PC-3 (cell line): ENCODE data around the gene CACNG1. TPM values are rescaled to one million over a fixed set of nuclear protein-coding genes. Genes with fewer than 3 reads are reported as not detected.

Experiments used
- ATAC-seq: fragments of 200-7000 bp; cut with Tn5 transposase; 2 replicates; pipeline ENCODE4 v1.9.1; 2020; ENCODE audit warnings: mild to moderate bottlenecking, moderate library complexity
- BruUV-seq: library from RNA; stranded (reverse); fragments of 400-500 nt; replicated peaks from 2 replicates; lab custom pipeline; 2021; lab: Mats Ljungman, UMichigan
- CTCF ChIA-PET: fragments of 300-600 bp; sonication (Branson Sonifier 250); formaldehyde crosslinking; loops from one replicate; lab custom pipeline; 2022; ENCODE audit warnings: antibody characterized with exemption; lab: Charles Lee
- POLR2A ChIA-PET: fragments of 300-600 bp; sonication (Branson Sonifier 250); formaldehyde crosslinking; loops from one replicate; lab custom pipeline; 2022; ENCODE audit warnings: antibody characterized with exemption; ENCODE audit not compliant: unreplicated experiment; lab: Charles Lee
- DNase-seq: peaks from one replicate; pipeline ENCODE4 v3.0.0-alpha.2; 2015
- H2AFZ ChIP-seq: fragments of 300-600 bp; sonication (generic); 2 replicates; pipeline ENCODE4 v1.6.0; 2016; ENCODE audit warnings: antibody characterized with exemption, low read length
- H3F3A ChIP-seq: fragments of 300-600 bp; sonication (generic); one replicate; pipeline ENCODE4 v1.6.0; 2017; ENCODE audit warnings: antibody characterized with exemption, low read length, control low read depth, mild to moderate bottlenecking; ENCODE audit not compliant: unreplicated experiment
- H3K27ac ChIP-seq: fragments of 300-600 bp; sonication (generic); 2 replicates; pipeline ENCODE4 v1.5.1; 2016; ENCODE audit warnings: mild to moderate bottlenecking, low read length
- H3K27me3 ChIP-seq: fragments of 300-600 bp; sonication (generic); 2 replicates; pipeline ENCODE4 v1.6.1; 2016; ENCODE audit warnings: low read length, mixed read lengths
- H3K36me3 ChIP-seq: fragments of 300-600 bp; sonication (generic); 2 replicates; pipeline ENCODE4 v1.6.1; 2016; ENCODE audit warnings: low read depth, mixed run types, low read length, mixed read lengths
- H3K4me1 ChIP-seq: fragments of 300-600 bp; sonication (generic); 2 replicates; pipeline ENCODE4 v1.5.1; 2016; ENCODE audit warnings: low read length; ENCODE audit not compliant: insufficient read depth
- H3K4me2 ChIP-seq: fragments of 300-600 bp; sonication (generic); 2 replicates; pipeline ENCODE4 v1.6.0; 2016; ENCODE audit warnings: low read length
- H3K4me3 ChIP-seq: fragments of 300-600 bp; sonication (generic); 2 replicates; pipeline ENCODE4 v1.5.1; 2016; ENCODE audit warnings: mild to moderate bottlenecking, low read length, mixed read lengths
- H3K79me2 ChIP-seq: fragments of 300-600 bp; sonication (generic); 2 replicates; pipeline ENCODE4 v1.6.1; 2017; ENCODE audit warnings: low read length, mixed read lengths
- H3K9ac ChIP-seq: fragments of 300-600 bp; sonication (generic); 2 replicates; pipeline ENCODE4 v1.6.0; 2016; ENCODE audit warnings: mild to moderate bottlenecking, low read length
- H3K9me2 ChIP-seq: fragments of 300-600 bp; sonication (generic); replicated peaks from 2 replicates; pipeline ENCODE4 v1.6.1; 2016; ENCODE audit warnings: mixed run types, low read length, mixed read lengths
- H3K9me3 ChIP-seq: fragments of 300-600 bp; sonication (generic); 2 replicates; pipeline ENCODE4 v1.6.1; 2016; ENCODE audit warnings: low read length, mixed read lengths
- H4K20me1 ChIP-seq: fragments of 300-600 bp; sonication (generic); 2 replicates; pipeline ENCODE4 v1.6.1; 2016; ENCODE audit warnings: low read length, mixed read lengths
- CTCF ChIP-seq: fragments of 300-600 bp; sonication (generic); conservative IDR thresholded peaks from 2 replicates; pipeline ENCODE4 v1.5.1; 2017; ENCODE audit warnings: antibody characterized with exemption, low read depth, mild to moderate bottlenecking, low read length
- EZH2 ChIP-seq: fragments of 300-600 bp; sonication (generic); IDR thresholded peaks from one replicate; pipeline ENCODE4 v1.6.1; 2017; ENCODE audit warnings: antibody characterized with exemption, mild to moderate bottlenecking, low read length; ENCODE audit not compliant: unreplicated experiment
- EZH2phosphoT487 ChIP-seq: fragments of 300-600 bp; sonication (generic); IDR thresholded peaks from 2 replicates; pipeline ENCODE4 v1.6.1; 2018; ENCODE audit warnings: mild to moderate bottlenecking, antibody characterized with exemption, low read length, borderline replicate concordance
- intact Hi-C: fragments of 100-400 bp; cut with micrococcal nuclease; formaldehyde crosslinking; loops from 2 replicates; pipeline ENCODE4 v1.9.0; 2023
- total RNA-seq: library from RNA; depleted of rRNA; stranded (reverse); fragments of >200 nt; gene quantifications from 2 replicates; pipeline ENCODE4 v1.2.3, GENCODE V29; 2014

Gene CACNG1
- total RNA-seq, 1 experiment from 2014 or later: not detected

- TF ChIP-seq EZH2phosphoT487 (no peak), EZH2 (no peak), CTCF (no peak)
- Histone ChIP-seq H3F3A (no peaks in the 10 kb centered on the region), H2AFZ (no peak overlapping the region), H3K36me3 (no peaks in the 10 kb centered on the region), H3K4me1 (no peaks in the 10 kb centered on the region), H3K27me3 (no peaks in the 10 kb centered on the region), H3K9ac (no peak overlapping the region), H4K20me1 (no peaks in the 10 kb centered on the region), H3K27ac (no peak overlapping the region), H3K4me3 (no peak overlapping the region), H3K9me2 (no peaks in the 10 kb centered on the region), H3K4me2 (no peak overlapping the region), H3K9me3 (no peaks in the 10 kb centered on the region), H3K79me2 (no peaks in the 10 kb centered on the region)
- no peak for ATAC-seq
- intact Hi-C loops: no loop called here
- no TSS peak for BruUV-seq
- POLR2A ChIA-PET: no interaction called here
- no peak for DNase-seq
- CTCF ChIA-PET: no interaction called here
Measured at GRCh38 chr17:67021196-67021595, 23.2 kb upstream of the CACNG1 start.

- Histone ChIP-seq H3K79me2 (no peaks in the 10 kb centered on the region), H3F3A (no peaks in the 10 kb centered on the region), H3K4me2 (no peak overlapping the region), H3K27me3 (no peaks in the 10 kb centered on the region), H3K4me3 (no peak overlapping the region), H3K36me3 (no peaks in the 10 kb centered on the region), H3K4me1 (no peaks in the 10 kb centered on the region), H3K9me3 (no peaks in the 10 kb centered on the region), H3K9ac (no peak overlapping the region), H3K9me2 (no peaks in the 10 kb centered on the region), H2AFZ (no peak overlapping the region), H3K27ac (no peak overlapping the region), H4K20me1 (no peaks in the 10 kb centered on the region)
- intact Hi-C loops: no loop called here
- POLR2A ChIA-PET: no interaction called here
- no peak for ATAC-seq
- CTCF ChIA-PET: no interaction called here
- TF ChIP-seq EZH2: no peak
- no peak for TF ChIP-seq CTCF
- no peak for DNase-seq
- no TSS peak for BruUV-seq
Measured at GRCh38 chr17:67021743-67022450, 22.5 kb upstream of the CACNG1 start.

GRCh38 chr17:67022451-67022810 is 21.9 kb upstream of the CACNG1 start:
- ChIA-PET CTCF (no interaction called here), POLR2A (no interaction called here)
- no peaks in the 10 kb centered on the region for H3F3A ChIP-seq

More at GRCh38 chr17:67022451-67022810, 21.9 kb upstream of the CACNG1 start:
- ATAC-seq (no peak), DNase-seq (no peak)
- BruUV-seq: no TSS peak
- no peaks in the 10 kb centered on the region for H3K79me2 ChIP-seq
- H3K4me1 ChIP-seq: no peaks in the 10 kb centered on the region
- H3K27me3 ChIP-seq: no peaks in the 10 kb centered on the region
- H4K20me1 ChIP-seq: no peaks in the 10 kb centered on the region
- intact Hi-C loops: no loop called here
- no peak overlapping the region for H2AFZ ChIP-seq
- no peak overlapping the region for H3K27ac ChIP-seq
- H3K4me2 ChIP-seq: no peak overlapping the region
- no peaks in the 10 kb centered on the region for H3K9me3 ChIP-seq
- no peaks in the 10 kb centered on the region for H3K36me3 ChIP-seq
- no peak overlapping the region for H3K9ac ChIP-seq
- H3K4me3 ChIP-seq: no peak overlapping the region
- TF ChIP-seq EZH2 (no peak), EZH2phosphoT487 (no peak), CTCF (no peak)
- H3K9me2 ChIP-seq: no peaks in the 10 kb centered on the region
